GM12875 (cell line): Measurements from ENCODE around the gene UGT1A3.

Experiments used
- H3K4me3 ChIP-seq: one replicate; pipeline ENCODE4 v1.5.1; 2011; ENCODE audit warnings: low read depth, low read length, control low read depth
- TF ChIP-seq, protein P1 (sequence below): IDR thresholded peaks from 2 replicates; pipeline ENCODE4 v1.5.1; 2011; ENCODE audit warnings: low read depth, mild to moderate bottlenecking, control low read depth, inconsistent platforms, low read length, moderate library complexity, borderline replicate concordance; ENCODE audit not compliant: insufficient read depth

Gene UGT1A3

DNA sequence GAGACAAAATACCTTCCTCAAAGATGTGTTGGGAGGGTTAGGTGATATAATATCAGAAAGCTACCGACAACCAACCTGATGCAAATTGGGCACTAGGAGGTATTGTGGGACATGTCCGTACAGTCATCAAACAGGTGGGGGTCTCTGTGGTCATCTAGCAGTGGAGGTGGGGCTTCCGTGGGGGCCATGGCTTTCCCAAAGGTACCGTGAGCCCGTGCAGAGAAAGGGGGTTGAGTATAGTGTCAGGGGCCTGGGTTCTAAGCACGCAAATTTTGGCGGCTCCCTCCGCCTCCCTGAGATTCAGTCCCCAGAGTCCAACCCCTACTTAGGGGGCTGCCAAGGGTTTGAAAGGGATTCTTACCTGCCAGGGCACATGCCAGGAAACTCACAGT, 92.9 kb downstream of the UGT1A3 start:
- no peak overlapping the region for H3K4me3 ChIP-seq
- TF ChIP-seq, protein P1, sequence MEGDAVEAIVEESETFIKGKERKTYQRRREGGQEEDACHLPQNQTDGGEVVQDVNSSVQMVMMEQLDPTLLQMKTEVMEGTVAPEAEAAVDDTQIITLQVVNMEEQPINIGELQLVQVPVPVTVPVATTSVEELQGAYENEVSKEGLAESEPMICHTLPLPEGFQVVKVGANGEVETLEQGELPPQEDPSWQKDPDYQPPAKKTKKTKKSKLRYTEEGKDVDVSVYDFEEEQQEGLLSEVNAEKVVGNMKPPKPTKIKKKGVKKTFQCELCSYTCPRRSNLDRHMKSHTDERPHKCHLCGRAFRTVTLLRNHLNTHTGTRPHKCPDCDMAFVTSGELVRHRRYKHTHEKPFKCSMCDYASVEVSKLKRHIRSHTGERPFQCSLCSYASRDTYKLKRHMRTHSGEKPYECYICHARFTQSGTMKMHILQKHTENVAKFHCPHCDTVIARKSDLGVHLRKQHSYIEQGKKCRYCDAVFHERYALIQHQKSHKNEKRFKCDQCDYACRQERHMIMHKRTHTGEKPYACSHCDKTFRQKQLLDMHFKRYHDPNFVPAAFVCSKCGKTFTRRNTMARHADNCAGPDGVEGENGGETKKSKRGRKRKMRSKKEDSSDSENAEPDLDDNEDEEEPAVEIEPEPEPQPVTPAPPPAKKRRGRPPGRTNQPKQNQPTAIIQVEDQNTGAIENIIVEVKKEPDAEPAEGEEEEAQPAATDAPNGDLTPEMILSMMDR: no peak

DNA sequence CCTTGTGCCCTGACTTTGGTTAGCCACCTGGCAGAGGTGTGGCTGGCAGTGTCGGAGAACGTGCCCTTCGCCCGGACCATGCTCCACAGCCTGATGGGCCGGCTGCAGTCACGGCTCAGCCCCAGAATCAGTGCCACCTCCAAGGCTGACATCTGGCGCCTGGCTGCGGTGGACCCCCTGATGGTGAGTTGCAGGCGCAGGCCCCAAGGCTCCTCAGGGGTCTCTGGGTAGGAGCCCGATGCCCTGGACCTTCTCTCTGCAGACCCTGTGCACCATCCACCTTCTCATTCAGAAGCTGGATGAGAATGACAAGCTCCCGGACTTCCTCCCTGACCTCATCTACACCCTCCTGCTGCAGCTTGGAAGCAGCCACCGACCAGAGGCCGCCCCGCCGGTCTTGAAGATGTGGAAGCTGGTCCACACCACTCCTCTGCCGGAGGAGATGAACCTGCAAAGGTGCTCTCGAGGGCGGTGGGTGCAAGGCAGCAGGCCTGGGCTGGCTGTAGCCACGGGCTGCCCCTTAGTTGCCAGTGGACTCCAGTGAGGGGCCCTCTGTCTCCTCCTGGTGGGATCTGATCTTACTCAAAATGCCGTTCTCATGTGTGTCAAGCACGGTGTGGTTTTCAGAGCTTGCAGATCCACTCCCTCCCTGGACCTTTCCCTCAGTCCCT, 93.4 kb downstream of the UGT1A3 start:
- TF ChIP-seq, protein P1: no peak

More for the DNA sequence above, 93.4 kb downstream of the UGT1A3 start:
- H3K4me3 ChIP-seq: no peak overlapping the region
